ENCODE data around the gene ESR2. TPM values are rescaled to one million over a fixed set of nuclear protein-coding genes. Genes with fewer than 3 reads are reported as not detected.

The ESR2 gene
- total RNA-seq, 2 donors from 2014 or later, result 0.29 to 0.42 TPM

- Mint-ChIP-seq H3K27me3 (no peaks in the 10 kb centered on the region), H3K27ac (no peak overlapping the region), H3K4me1 (peaks cover 2% of the 10 kb centered on the region), H3K36me3 (ENCODE audit: low read depth) (peaks cover 3% of the 10 kb centered on the region), H3K4me3 (no peak overlapping the region)
- no peak for DNase-seq
- no peak for ATAC-seq
- no peaks in the 10 kb centered on the region for H3K9me3 ChIP-seq (ENCODE audit: control insufficient read depth, low read length, poor library complexity, severe bottlenecking)
These were observed 201.8 kb downstream of the ESR2 start for GRCh38 chr14:64092338-64092737.

GRCh38 chr14:64091217-64091616 lies 203.0 kb downstream of the ESR2 start:
- no peaks in the 10 kb centered on the region for H3K4me1 Mint-ChIP-seq
- H3K4me3 Mint-ChIP-seq, result no peak overlapping the region
- no peak overlapping the region for H3K27ac Mint-ChIP-seq
- ATAC-seq (no peak), DNase-seq (no peak)
- H3K9me3 ChIP-seq (ENCODE audit: control insufficient read depth, low read length, poor library complexity, severe bottlenecking), result no peaks in the 10 kb centered on the region
- no peaks in the 10 kb centered on the region for H3K36me3 Mint-ChIP-seq (ENCODE audit: low read depth)
- no peaks in the 10 kb centered on the region for H3K27me3 Mint-ChIP-seq

GRCh38 chr14:64089920-64090319 lies 204.3 kb downstream of the ESR2 start:
- ATAC-seq, result no peak

GRCh38 chr14:64088647-64088964 lies 205.6 kb downstream of the ESR2 start:
- ATAC-seq (no peak), DNase-seq (no peak)
- Mint-ChIP-seq H3K4me3 (no peak overlapping the region), H3K4me1 (no peaks in the 10 kb centered on the region), H3K27me3 (no peaks in the 10 kb centered on the region), H3K36me3 (ENCODE audit: low read depth) (no peaks in the 10 kb centered on the region), H3K27ac (no peak overlapping the region)
- H3K9me3 ChIP-seq (ENCODE audit: control insufficient read depth, low read length, poor library complexity, severe bottlenecking), result no peaks in the 10 kb centered on the region

More at GRCh38 chr14:64089920-64090319, 204.3 kb downstream of the ESR2 start:
- no peak for DNase-seq
- H3K27ac Mint-ChIP-seq, result no peak overlapping the region
- no peaks in the 10 kb centered on the region for H3K9me3 ChIP-seq (ENCODE audit: control insufficient read depth, low read length, poor library complexity, severe bottlenecking)
- H3K4me1 Mint-ChIP-seq, result no peaks in the 10 kb centered on the region
- H3K4me3 Mint-ChIP-seq, result no peak overlapping the region
- no peaks in the 10 kb centered on the region for H3K36me3 Mint-ChIP-seq (ENCODE audit: low read depth)
- H3K27me3 Mint-ChIP-seq, result no peaks in the 10 kb centered on the region

GRCh38 chr14:64082837-64083236 lies 211.3 kb downstream of the ESR2 start:
- Mint-ChIP-seq H3K4me3 (no peak overlapping the region), H3K27me3 (no peaks in the 10 kb centered on the region)
- no peak for ATAC-seq

GRCh38 chr14:64081174-64081746 lies 212.9 kb downstream of the ESR2 start:
- Mint-ChIP-seq H3K4me3 (no peak overlapping the region), H3K4me1 (peaks cover 2% of the 10 kb centered on the region), H3K27ac (no peak overlapping the region), H3K27me3 (no peaks in the 10 kb centered on the region), H3K36me3 (ENCODE audit: low read depth) (peaks cover 11% of the 10 kb centered on the region)
- no peak for DNase-seq
- ATAC-seq, result no peak
- no peaks in the 10 kb centered on the region for H3K9me3 ChIP-seq (ENCODE audit: control insufficient read depth, low read length, poor library complexity, severe bottlenecking)

More at GRCh38 chr14:64082837-64083236, 211.3 kb downstream of the ESR2 start:
- Mint-ChIP-seq H3K27ac (no peak overlapping the region), H3K4me1 (peaks cover 2% of the 10 kb centered on the region), H3K36me3 (ENCODE audit: low read depth) (peaks cover 11% of the 10 kb centered on the region)
- no peak for DNase-seq
- H3K9me3 ChIP-seq (ENCODE audit: control insufficient read depth, low read length, poor library complexity, severe bottlenecking), result no peaks in the 10 kb centered on the region

GRCh38 chr14:64080452-64080851 lies 213.7 kb downstream of the ESR2 start:
- no peak overlapping the region for H3K27ac Mint-ChIP-seq
- H3K27me3 Mint-ChIP-seq, result no peaks in the 10 kb centered on the region
- no peak for ATAC-seq
- no peak overlapping the region for H3K4me3 Mint-ChIP-seq
- H3K36me3 Mint-ChIP-seq (ENCODE audit: low read depth), result peaks cover 11% of the 10 kb centered on the region
- DNase-seq, result no peak
- H3K9me3 ChIP-seq (ENCODE audit: control insufficient read depth, low read length, poor library complexity, severe bottlenecking), result no peaks in the 10 kb centered on the region
- peaks cover 2% of the 10 kb centered on the region for H3K4me1 Mint-ChIP-seq

- Mint-ChIP-seq H3K27ac (peak overlapping the region; percentile 24), H3K27me3 (no peaks in the 10 kb centered on the region), H3K4me1 (no peaks in the 10 kb centered on the region), H3K4me3 (no peak overlapping the region), H3K36me3 (ENCODE audit: low read depth) (peaks cover 14% of the 10 kb centered on the region)
- no peaks in the 10 kb centered on the region for H3K9me3 ChIP-seq (ENCODE audit: control insufficient read depth, low read length, poor library complexity, severe bottlenecking)
- DNase-seq, result no peak
- ATAC-seq, result no peak
These were observed 218.6 kb downstream of the ESR2 start for GRCh38 chr14:64075613-64076005.

GRCh38 chr14:64074961-64075612 lies 219.1 kb downstream of the ESR2 start:
- H3K27ac Mint-ChIP-seq, result peak overlapping the region; percentile 24

GRCh38 chr14:64069634-64070359 lies 224.4 kb downstream of the ESR2 start:
- no peak overlapping the region for H3K4me3 Mint-ChIP-seq
- no peaks in the 10 kb centered on the region for H3K4me1 Mint-ChIP-seq
- peaks cover 13% of the 10 kb centered on the region for H3K36me3 Mint-ChIP-seq (ENCODE audit: low read depth)
- no peaks in the 10 kb centered on the region for H3K27me3 Mint-ChIP-seq
- DNase-seq, result no peak
- H3K27ac Mint-ChIP-seq, result no peak overlapping the region
- no peaks in the 10 kb centered on the region for H3K9me3 ChIP-seq (ENCODE audit: control insufficient read depth, low read length, poor library complexity, severe bottlenecking)
- ATAC-seq, result no peak

More at GRCh38 chr14:64074961-64075612, 219.1 kb downstream of the ESR2 start:
- H3K9me3 ChIP-seq (ENCODE audit: control insufficient read depth, low read length, poor library complexity, severe bottlenecking), result no peaks in the 10 kb centered on the region
- no peak for DNase-seq
- Mint-ChIP-seq H3K36me3 (ENCODE audit: low read depth) (peaks cover 11% of the 10 kb centered on the region), H3K4me3 (no peak overlapping the region), H3K4me1 (no peaks in the 10 kb centered on the region), H3K27me3 (no peaks in the 10 kb centered on the region)
- no peak for ATAC-seq

- Mint-ChIP-seq H3K36me3 (ENCODE audit: low read depth) (peaks cover 7% of the 10 kb centered on the region), H3K4me1 (peaks cover 5% of the 10 kb centered on the region), H3K27ac (no peak overlapping the region), H3K4me3 (no peak overlapping the region), H3K27me3 (no peaks in the 10 kb centered on the region)
- no peak for ATAC-seq
- H3K9me3 ChIP-seq (ENCODE audit: control insufficient read depth, low read length, poor library complexity, severe bottlenecking), result no peaks in the 10 kb centered on the region
- DNase-seq, result no peak
These were observed 229.7 kb downstream of the ESR2 start for GRCh38 chr14:64064447-64064846.

GRCh38 chr14:64062381-64063115 lies 231.6 kb downstream of the ESR2 start:
- Mint-ChIP-seq H3K4me1 (peaks cover 7% of the 10 kb centered on the region), H3K27me3 (no peaks in the 10 kb centered on the region), H3K36me3 (ENCODE audit: low read depth) (peaks cover 14% of the 10 kb centered on the region), H3K27ac (peak overlapping the region; percentile 43), H3K4me3 (no peak overlapping the region)
- DNase-seq (no peak), ATAC-seq (no peak)
- H3K9me3 ChIP-seq (ENCODE audit: control insufficient read depth, low read length, poor library complexity, severe bottlenecking), result no peaks in the 10 kb centered on the region

GRCh38 chr14:64061706-64062105 lies 232.5 kb downstream of the ESR2 start:
- Mint-ChIP-seq H3K27ac (no peak overlapping the region), H3K4me1 (peaks cover 12% of the 10 kb centered on the region), H3K36me3 (ENCODE audit: low read depth) (peaks cover 16% of the 10 kb centered on the region), H3K4me3 (no peak overlapping the region), H3K27me3 (no peaks in the 10 kb centered on the region)
- DNase-seq (no peak), ATAC-seq (no peak)
- no peaks in the 10 kb centered on the region for H3K9me3 ChIP-seq (ENCODE audit: control insufficient read depth, low read length, poor library complexity, severe bottlenecking)
